GM12878 (cell line): ENCODE data around the gene MDN1.

ENCODE experiments used
- CTCF ChIP-seq, 3 experiments: IDR thresholded peaks in 2 of 3; conservative IDR thresholded peaks in 1 of 3; 2 replicates each; pipeline ENCODE4 v1.5.1; 2011; ENCODE audit warnings: low read depth in 3 of 3, low read length in 3 of 3, mild to moderate bottlenecking in 3 of 3, control low read depth in 2 of 3, moderate library complexity in 2 of 3, inconsistent platforms in 1 of 3, mixed read lengths in 1 of 3; ENCODE audit not compliant: control insufficient read depth in 2 of 3, insufficient read depth in 1 of 3; ENCODE audit errors: extremely low read depth in 1 of 3
- RAD21 ChIP-seq: IDR thresholded peaks from 2 replicates; pipeline ENCODE4 v1.6.1; 2011; ENCODE audit warnings: mild to moderate bottlenecking, low read depth, low read length, moderate library complexity; ENCODE audit not compliant: insufficient read depth

DNA sequence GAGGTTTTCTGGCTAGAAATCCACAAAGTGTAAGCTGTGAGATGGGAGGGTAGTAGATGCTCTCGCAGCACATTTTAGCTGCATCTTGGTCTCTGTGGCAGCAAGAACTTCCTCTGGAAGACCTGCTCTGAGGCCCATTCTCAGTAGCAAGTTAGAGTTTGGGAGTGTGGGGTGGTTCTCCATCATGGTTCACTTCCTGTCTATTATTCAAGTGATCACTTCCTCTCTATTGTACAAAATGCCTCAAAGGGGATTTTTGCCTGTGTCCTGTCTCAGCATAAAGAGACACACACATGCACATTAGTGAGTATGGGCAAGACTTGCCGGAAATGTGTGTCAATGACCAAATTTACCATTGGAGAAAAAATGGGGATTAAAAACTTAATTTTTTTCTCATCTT, 223.5 kb downstream of the MDN1 start:
- no peak for TF ChIP-seq CTCF (IDR thresholded peaks at IDR 0.05 in 2 of 3, conservative IDR thresholded peaks at IDR 0.05 in 1 of 3; ENCODE audit: control insufficient read depth in 2 of 3, extremely low read depth in 1 of 3, insufficient read depth in 1 of 3, low read depth in 3 of 3, low read length in 3 of 3)
- no peak for TF ChIP-seq RAD21
